Measurements from ENCODE around the gene SMG6. TPM values are rescaled to one million over a fixed set of nuclear protein-coding genes. Genes with fewer than 3 reads are reported as not detected.

Gene SMG6
- total RNA-seq, 8 experiments from 2014 or later: 18.5 to 54.9 (median 30.6) TPM

DNA sequence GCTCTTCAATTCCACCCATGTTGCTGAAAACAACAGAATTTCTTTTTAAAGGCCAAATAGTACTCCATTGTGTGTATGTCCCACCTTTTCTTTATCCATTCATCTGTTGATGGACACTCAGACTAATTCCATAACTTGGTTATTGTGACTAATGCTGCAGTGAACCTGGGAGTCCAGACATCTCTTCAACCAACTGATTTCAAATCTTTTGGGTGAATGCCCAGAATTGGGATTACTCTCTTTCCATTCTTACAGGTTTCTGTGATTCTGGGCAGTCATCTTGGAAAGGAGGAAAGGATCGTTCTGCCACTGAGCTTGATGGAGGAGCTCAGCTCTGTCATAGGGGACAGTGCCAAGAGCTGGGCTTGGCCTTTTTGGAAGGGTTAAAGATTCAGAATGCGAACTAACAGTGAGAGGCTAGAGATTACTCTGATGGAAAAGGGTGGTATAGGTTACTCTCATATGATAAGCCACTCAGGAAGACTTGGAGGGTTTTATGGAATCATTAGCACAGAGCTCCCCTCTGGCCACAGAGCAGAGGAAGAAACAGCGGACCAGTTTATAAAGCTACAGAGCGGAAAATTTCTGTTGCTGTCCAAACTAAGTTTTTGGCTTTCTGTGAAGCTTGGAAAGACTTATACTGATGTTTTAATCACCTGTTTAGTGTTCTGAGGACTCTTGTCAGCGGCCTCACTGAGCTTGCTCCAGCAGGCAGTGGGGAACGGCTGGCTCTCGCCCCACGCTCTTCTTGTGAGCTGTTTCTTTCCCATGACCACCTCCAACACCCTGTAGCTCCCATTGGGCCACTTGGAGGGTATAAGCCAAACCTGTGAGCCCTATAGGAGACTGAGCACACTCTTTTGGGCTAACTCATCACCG, 200.4 kb downstream of the SMG6 start:
- Histone ChIP-seq H3K4me3 (no peak overlapping the region), H3K4me1 (replicated peaks in 1 of 2) (no peaks in the 10 kb centered on the region), H3K27ac (no peak overlapping the region)
- WGBS, 10 experiments: 64 to 100% (median 87%) methylated on average over 1 to 8 of the region's 9 CpGs
- in situ Hi-C loops (cut with MboI; ENCODE audit: low pct_unique_long_range_greater_than_20kb in 2 of 9, low sequenced_read_pairs in 9 of 9, unreplicated experiment in 9 of 9): no loop called here
- peak in 1 of 8 experiments; percentile 24 for ATAC-seq (replicated peaks in 6 of 8)

DNA sequence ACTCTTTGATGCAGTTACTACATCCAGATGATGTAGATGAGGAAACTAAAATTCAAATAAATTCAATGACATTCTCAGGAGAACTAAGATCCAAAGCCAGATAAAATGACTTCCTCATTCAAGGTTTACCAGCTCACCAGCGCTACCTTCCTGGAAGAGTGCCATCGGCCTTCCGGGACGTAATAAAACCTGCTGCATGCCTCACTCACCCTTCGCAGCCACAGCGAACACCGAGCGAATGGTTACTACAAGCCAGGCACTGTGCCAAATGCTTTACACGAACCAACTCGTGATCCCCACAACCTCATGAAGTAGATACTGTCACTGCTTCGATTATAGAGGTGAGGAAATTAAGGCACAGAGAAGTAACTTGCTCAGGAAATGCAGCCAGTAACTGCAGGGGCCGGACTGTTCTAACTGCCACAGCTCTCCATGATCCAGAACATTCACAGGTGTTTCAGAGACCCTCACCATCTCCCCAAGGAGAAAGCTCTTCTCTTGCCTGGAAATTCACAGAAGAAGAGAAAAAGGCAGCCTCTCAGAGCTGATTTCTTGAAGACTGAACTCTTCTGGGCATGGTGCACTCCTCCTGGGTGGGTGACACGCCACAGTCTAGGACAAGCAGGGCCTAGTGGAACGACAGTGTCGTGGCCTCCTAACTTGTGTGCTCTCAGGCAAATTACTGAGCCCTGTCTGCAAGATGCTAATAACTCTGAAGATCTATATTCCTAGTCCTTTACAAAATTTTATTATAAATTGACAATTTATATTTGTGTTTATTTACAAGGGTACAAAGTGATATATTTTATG, 201.9 kb downstream of the SMG6 start:
- in situ Hi-C loops (cut with MboI; ENCODE audit: low pct_unique_long_range_greater_than_20kb in 2 of 9, low sequenced_read_pairs in 9 of 9, unreplicated experiment in 9 of 9): no loop called here
- Histone ChIP-seq H3K4me1 (replicated peaks in 1 of 2) (no peaks in the 10 kb centered on the region), H3K4me3 (no peak overlapping the region), H3K27ac (no peak overlapping the region)
- 55 to 100% (median 86%) methylated on average over 1 to 13 of the region's 15 CpGs; no CpG with 5 or more reads in 2 of the 10 experiments for WGBS, 10 experiments
- ATAC-seq (replicated peaks in 6 of 8): peak in 1 of 8 experiments; percentile 20

DNA sequence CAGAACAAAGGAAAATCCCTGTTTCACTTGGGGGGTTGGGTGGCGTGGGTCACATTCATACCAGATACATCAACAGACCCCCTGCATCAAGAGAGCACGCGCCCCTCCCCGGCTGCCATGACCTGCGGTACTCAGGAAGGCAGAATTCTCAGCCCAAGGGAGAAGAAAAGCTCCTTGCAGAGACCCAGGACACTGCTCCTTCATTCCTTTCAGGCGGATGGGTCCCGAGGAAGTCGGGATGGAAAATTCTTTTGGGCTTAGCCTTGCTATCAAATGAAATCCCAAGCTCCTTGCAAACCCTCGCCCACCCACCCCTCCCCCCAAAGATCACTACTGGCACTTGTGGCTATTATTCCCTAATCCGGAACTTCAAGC, 208.1 kb downstream of the SMG6 start:
- Histone ChIP-seq H3K4me3 (no peak overlapping the region), H3K4me1 (replicated peaks in 1 of 2) (no peaks in the 10 kb centered on the region), H3K27ac (no peak overlapping the region)
- 80 to 100% (median 82%) methylated on average over 1 to 6 of the region's 10 CpGs; no CpG with 5 or more reads in 4 of the 10 experiments for WGBS, 10 experiments
- ATAC-seq (replicated peaks in 6 of 8): no peak
- in situ Hi-C loops (cut with MboI; ENCODE audit: low pct_unique_long_range_greater_than_20kb in 2 of 9, low sequenced_read_pairs in 9 of 9, unreplicated experiment in 9 of 9): loop anchor here in 1 of 9 experiments (25.0 kb wide), 1 partner anchor 142 kb away; no protein-coding TSS in a partner anchor

DNA sequence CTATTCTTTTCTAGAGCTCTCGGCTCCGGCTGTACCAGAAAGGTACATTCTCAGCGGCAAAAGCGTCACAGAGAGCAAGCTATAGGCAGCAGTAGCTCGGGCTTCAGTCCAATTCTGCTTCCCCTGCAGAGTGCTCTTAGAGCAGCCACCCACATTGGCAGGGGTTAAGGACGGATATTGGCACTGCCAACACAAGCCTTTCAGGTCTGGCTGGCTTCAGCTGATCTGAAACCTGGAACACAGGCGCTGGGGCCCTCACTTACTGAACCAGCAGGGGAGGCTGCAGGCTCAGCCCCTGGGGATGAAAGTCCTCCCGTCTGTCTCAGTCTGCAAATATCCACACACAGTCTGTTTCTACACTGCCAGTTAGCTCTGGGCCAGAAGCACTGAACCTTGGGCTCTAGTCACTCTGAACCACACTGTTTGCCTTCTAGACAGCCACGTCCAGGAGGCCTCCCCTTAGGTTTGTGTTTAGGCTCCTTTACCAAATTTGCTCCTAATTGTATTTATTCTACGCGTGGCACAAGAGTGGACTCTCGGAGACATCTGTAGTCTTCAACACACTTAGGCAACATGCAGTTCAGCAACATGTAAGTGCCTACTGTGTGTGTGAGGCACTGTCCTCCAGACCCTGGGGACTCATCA, 208.6 kb downstream of the SMG6 start:
- no peaks in the 10 kb centered on the region for H3K4me1 ChIP-seq (replicated peaks in 1 of 2)
- 67 to 100% (median 92%) methylated on average over 1 to 11 of the region's 12 CpGs; no CpG with 5 or more reads in 2 of the 10 experiments for WGBS, 10 experiments
- in situ Hi-C loops (cut with MboI; ENCODE audit: low pct_unique_long_range_greater_than_20kb in 2 of 9, low sequenced_read_pairs in 9 of 9, unreplicated experiment in 9 of 9): loop anchor here in 1 of 9 experiments (25.0 kb wide), 1 partner anchor 142 kb away; no protein-coding TSS in a partner anchor
- no peak overlapping the region for H3K4me3 ChIP-seq
- H3K27ac ChIP-seq: no peak overlapping the region
- ATAC-seq (replicated peaks in 6 of 8): peak in 4 of 8 experiments; percentile 17 to 80 (median 38)

DNA sequence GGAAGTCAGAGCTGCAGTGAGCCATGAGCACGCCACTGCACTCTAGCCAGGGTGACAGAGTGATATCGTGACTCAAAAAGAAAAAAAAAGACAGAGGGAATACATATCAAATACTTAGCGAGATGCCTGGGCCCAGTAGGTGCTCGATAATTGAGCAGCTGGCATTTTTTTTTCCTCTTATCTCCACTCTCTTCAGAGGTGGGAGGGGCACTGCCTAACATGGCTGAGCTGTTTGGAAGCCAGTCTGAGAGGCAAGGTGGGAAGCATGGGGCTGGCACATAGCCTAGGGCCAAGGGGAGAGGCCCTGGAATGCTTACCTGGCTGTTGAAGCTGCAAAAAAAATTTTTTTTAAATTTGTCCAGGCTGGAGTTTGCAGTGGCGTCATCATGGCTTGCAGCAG, 210.2 kb downstream of the SMG6 start:
- 67 to 100% (median 96%) methylated on average over 1 to 4 of the region's 5 CpGs; no CpG with 5 or more reads in 3 of the 10 experiments for WGBS, 10 experiments
- in situ Hi-C loops (cut with MboI; ENCODE audit: low pct_unique_long_range_greater_than_20kb in 2 of 9, low sequenced_read_pairs in 9 of 9, unreplicated experiment in 9 of 9): loop anchor here in 1 of 9 experiments (25.0 kb wide), 1 partner anchor 144 kb away; no protein-coding TSS in a partner anchor
- ATAC-seq (replicated peaks in 6 of 8): no peak

DNA sequence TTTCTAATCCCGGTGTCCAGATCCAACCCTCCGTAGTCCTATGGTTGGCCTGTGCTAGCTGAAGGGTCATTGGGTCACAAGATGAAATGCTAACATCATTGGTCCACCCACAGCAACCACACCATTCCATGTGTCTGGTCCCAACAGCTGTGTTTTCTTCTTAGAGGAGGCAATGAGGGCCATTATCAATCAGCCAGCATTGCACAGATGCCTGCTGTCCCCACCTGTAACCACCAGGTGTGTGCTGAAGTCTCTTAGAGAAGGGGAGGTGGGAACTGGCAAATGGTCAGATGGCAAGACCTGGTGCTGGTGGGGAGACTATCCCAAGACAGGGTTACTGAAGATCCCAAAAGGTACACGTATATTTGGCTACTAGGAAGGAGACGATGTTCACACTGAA, 211.3 kb downstream of the SMG6 start:
- in situ Hi-C loops (cut with MboI; ENCODE audit: low pct_unique_long_range_greater_than_20kb in 2 of 9, low sequenced_read_pairs in 9 of 9, unreplicated experiment in 9 of 9): loop anchor here in 1 of 9 experiments (25.0 kb wide), 1 partner anchor 145 kb away; no protein-coding TSS in a partner anchor

More for the DNA sequence above, 210.2 kb downstream of the SMG6 start:
- no peak overlapping the region for H3K4me3 ChIP-seq
- no peak overlapping the region for H3K27ac ChIP-seq
- H3K4me1 ChIP-seq (replicated peaks in 1 of 2): peaks cover 6 to 11% of the 10 kb centered on the region in 2 donors

DNA sequence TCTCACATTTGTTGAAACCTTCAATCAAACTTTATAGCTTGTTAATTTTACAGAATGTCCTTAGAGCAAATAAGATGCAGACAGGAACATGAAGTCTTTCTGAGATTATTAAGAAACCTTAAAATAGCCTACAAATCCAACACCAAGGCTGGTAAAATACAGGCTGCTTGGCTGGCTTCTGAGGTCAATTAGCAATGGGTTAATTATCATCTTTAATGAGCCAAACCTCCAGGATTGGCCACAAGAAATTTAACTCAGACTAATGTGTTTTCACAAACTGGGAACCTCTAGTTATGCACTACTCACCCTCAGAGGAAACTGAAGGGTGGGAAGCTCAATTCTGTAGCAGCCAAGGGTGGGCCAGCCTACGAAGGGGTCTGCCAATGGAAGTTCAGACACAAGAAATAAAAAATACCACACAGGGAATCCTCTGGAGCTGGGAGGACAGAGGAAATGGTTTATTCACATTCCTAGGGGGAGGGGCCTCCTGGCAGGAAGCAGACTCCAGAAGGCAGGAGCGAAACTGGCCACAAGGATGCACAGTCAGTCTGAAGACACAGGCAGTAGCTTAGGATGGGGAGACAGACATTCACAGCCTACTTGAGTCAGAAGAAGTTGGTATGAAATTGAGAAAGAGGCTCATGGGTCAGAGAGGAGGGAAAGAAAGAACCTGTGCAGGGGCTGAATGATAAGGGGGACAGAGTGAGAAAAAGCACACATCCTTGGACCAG, 212.6 kb downstream of the SMG6 start:
- H3K27ac ChIP-seq: no peak overlapping the region
- ATAC-seq (replicated peaks in 6 of 8): peak in 4 of 8 experiments; percentile 19 to 91 (median 66)
- in situ Hi-C loops (cut with MboI; ENCODE audit: low pct_unique_long_range_greater_than_20kb in 2 of 9, low sequenced_read_pairs in 9 of 9, unreplicated experiment in 9 of 9): loop anchor here in 1 of 9 experiments (25.0 kb wide), 1 partner anchor 146 kb away; no protein-coding TSS in a partner anchor
- WGBS, 10 experiments: 14 to 100% (median 40%) methylated on average over 1 to 2 of the region's 2 CpGs; no CpG with 5 or more reads in 5 of the 10 experiments
- peaks cover 9 to 24% of the 10 kb centered on the region in 2 donors for H3K4me1 ChIP-seq (replicated peaks in 1 of 2)
- no peak overlapping the region for H3K4me3 ChIP-seq

More for the DNA sequence above, 211.3 kb downstream of the SMG6 start:
- Histone ChIP-seq H3K27ac (no peak overlapping the region), H3K4me3 (no peak overlapping the region), H3K4me1 (replicated peaks in 1 of 2) (peaks cover 9 to 20% of the 10 kb centered on the region in 2 donors)
- WGBS, 10 experiments: 96 to 100% (median 100%) methylated on average over 1 to 4 of the region's 4 CpGs; no CpG with 5 or more reads in 7 of the 10 experiments
- ATAC-seq (replicated peaks in 6 of 8): no peak

DNA sequence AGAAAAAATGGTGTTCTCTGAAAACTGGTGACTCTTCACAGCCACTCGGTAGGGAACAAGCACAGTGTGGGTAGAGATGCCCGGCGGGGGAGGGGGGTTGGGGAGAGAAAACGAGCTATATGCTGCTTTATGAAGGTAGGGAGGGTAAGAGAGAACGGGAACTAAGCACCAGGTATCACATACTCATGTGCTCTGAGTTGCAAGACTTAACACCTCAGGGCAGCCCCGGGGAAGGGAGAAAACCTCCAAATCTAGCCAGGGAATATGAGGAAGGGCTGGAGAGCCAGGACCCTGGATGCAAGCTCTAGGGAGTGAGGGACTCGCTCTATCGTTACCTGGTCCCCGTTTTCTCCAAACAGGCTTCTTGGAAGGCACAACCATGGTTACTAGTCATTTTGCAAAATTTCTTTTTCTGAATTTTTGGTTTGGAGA, 213.4 kb downstream of the SMG6 start:
- in situ Hi-C loops (cut with MboI; ENCODE audit: low pct_unique_long_range_greater_than_20kb in 2 of 9, low sequenced_read_pairs in 9 of 9, unreplicated experiment in 9 of 9): loop anchor here in 1 of 9 experiments (25.0 kb wide), 1 partner anchor 147 kb away; no protein-coding TSS in a partner anchor
- Histone ChIP-seq H3K27ac (no peak overlapping the region), H3K4me1 (replicated peaks in 1 of 2) (peaks cover 16 to 31% of the 10 kb centered on the region in 2 donors), H3K4me3 (no peak overlapping the region)
- no peak for ATAC-seq (replicated peaks in 6 of 8)
- WGBS, 10 experiments: 50 to 100% (median 70%) methylated on average over 1 to 4 of the region's 9 CpGs; no CpG with 5 or more reads in 4 of the 10 experiments

DNA sequence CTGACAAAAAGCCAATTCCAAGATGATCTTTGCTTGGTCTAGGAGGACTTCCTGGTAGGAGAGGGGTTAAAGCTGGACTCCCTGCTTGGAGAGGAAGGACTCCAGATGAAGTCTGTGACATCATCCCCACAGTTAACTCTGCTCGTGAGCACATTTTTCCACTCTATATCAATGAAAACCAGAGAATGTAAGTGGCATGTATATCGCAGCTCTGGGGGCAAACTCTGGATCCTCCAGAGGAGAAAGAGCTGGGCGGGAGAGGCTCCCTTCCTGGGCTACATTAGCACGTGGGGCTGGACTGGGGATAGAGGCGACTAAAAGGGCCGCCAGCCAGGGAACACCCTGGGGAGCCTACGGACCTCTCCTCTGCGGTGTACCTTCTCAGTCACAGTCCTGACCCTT, 214.6 kb downstream of the SMG6 start:
- WGBS, 10 experiments: 18 to 84% (median 63%) methylated on average over 1 to 4 of the region's 8 CpGs; no CpG with 5 or more reads in 4 of the 10 experiments
- in situ Hi-C loops (cut with MboI; ENCODE audit: low pct_unique_long_range_greater_than_20kb in 2 of 9, low sequenced_read_pairs in 9 of 9, unreplicated experiment in 9 of 9): loop anchor here in 1 of 9 experiments (25.0 kb wide), 1 partner anchor 148 kb away; no protein-coding TSS in a partner anchor
- ATAC-seq (replicated peaks in 6 of 8): peak in 5 of 8 experiments; percentile 2 to 18 (median 7)
- no peak overlapping the region for H3K4me3 ChIP-seq
- H3K27ac ChIP-seq: peak overlapping the region in 1 of 2 donors; percentile 5
- H3K4me1 ChIP-seq (replicated peaks in 1 of 2): peaks cover 27 to 39% of the 10 kb centered on the region in 2 donors

DNA sequence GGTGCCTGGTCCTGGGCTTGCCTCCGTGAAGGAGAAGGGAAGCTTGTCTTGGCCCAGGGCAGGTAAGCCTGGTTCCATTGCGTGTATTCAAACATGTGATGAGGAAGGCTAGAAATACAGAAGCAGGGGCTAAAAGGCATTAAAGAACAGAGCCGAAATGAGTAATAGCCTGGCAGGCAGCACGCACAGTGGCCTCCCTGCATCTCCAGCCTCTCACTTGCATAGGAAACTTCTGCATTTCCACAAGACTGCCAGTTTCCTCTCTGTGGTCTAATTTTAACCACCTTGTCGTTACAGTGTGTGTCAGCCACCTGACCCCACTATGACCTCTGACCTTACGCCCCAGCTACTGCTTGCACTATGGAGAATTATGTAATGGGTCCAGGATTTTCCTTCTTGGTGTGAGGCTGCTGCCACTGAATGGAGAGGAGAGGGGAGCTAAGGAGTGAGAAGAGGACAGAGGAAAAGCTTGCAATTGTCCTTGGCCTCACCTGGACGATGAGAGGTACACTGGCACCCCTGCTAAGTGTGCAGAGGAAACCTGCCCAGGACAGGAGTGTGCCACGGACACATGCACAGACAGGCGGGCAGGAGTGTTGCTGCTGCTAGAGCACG, 215.9 kb downstream of the SMG6 start:
- in situ Hi-C loops (cut with MboI; ENCODE audit: low pct_unique_long_range_greater_than_20kb in 2 of 9, low sequenced_read_pairs in 9 of 9, unreplicated experiment in 9 of 9): loop anchor here in 1 of 9 experiments (25.0 kb wide), 1 partner anchor 150 kb away; no protein-coding TSS in a partner anchor
- peak in 1 of 8 experiments; percentile 18 for ATAC-seq (replicated peaks in 6 of 8)
- no peak overlapping the region for H3K27ac ChIP-seq

DNA sequence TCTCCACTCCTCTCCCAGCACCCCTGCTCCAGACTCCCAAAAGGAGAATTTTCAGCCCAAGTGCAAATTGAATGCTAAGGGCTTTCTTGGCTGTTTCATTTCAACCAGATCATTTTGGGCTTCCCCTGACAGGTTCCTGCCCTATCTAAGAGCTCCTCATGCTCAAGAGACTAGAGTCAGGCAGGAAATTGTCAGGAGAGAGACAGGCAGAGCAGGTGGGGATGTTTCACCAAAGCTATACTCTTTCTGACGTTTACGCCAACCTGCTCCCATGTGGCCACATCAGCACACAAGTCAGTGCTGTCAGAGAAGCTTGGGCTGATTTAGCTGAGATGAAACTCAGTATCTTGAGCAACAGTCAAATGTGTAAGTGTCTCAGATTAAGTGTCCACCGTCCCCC, 217.3 kb downstream of the SMG6 start:
- WGBS, 10 experiments: 74 to 94% methylated on average over 2 of the region's 3 CpGs; no CpG with 5 or more reads in 8 of the 10 experiments
- Histone ChIP-seq H3K27ac (no peak overlapping the region), H3K4me3 (no peak overlapping the region), H3K4me1 (replicated peaks in 1 of 2) (peaks cover 28 to 39% of the 10 kb centered on the region in 2 donors)
- in situ Hi-C loops (cut with MboI; ENCODE audit: low pct_unique_long_range_greater_than_20kb in 2 of 9, low sequenced_read_pairs in 9 of 9, unreplicated experiment in 9 of 9): loop anchor here in 1 of 9 experiments (25.0 kb wide), 1 partner anchor 151 kb away; no protein-coding TSS in a partner anchor
- ATAC-seq (replicated peaks in 6 of 8): no peak

More for the DNA sequence above, 215.9 kb downstream of the SMG6 start:
- peaks cover 28 to 39% of the 10 kb centered on the region in 2 donors for H3K4me1 ChIP-seq (replicated peaks in 1 of 2)
- no peak overlapping the region for H3K4me3 ChIP-seq
- 37 to 100% (median 76%) methylated on average over 1 to 4 of the region's 10 CpGs; no CpG with 5 or more reads in 4 of the 10 experiments for WGBS, 10 experiments

Data from motor neuron (in vitro differentiated cells).